GM21723 (cell line): ENCODE measurements around the gene AGTRAP.

ENCODE experiments used
- ATAC-seq: cut with Tn5 transposase; IDR thresholded peaks from one replicate; pipeline ENCODE4 v1.9.1; 2021; ENCODE audit warnings: mild to moderate bottlenecking, moderate library complexity; ENCODE audit not compliant: unreplicated experiment

AGTRAP gene

DNA sequence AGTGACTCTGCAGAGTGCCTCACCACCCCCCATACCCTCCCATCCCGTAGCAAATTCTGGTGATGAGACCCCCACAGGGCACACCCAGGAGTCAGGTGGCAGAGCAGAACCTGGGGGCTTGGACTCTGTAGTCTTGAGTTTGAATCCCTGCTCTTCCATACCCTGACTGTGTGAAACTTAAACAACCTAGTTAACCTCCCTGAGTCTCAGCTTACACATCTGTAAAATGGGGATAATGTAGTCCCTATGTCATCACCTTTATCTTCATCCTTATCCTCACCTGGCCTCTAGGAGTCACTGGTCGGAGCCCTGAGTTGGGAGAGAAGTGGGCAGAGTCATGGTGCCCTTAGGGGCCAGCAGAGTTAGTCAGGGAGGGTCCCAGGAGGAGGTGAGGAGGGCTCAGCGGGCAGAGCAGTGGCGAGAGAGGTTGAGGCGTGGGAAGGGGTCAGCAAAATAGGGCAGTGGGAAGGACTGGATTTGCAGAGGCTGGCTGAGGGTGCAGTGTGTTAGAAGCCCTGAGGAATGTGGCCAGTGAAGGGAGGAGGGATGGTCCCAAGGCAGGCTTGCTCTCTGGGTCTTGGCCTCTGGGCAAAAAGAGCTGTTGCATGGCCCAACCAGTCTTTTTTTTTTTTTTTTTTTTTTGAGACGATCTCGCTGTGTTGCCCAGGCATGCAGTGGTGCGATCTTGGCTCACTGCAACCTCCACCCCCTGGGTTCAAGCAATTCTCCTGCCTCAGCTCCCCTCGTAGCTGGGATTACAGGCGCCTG is 44.6 kb downstream of the AGTRAP start:
- no peak for ATAC-seq

GRCh38 chr1:11781297-11781696 is 45.4 kb downstream of the AGTRAP start:
- ATAC-seq = no peak

GRCh38 chr1:11782127-11782708 is 46.3 kb downstream of the AGTRAP start:
- ATAC-seq = no peak

DNA sequence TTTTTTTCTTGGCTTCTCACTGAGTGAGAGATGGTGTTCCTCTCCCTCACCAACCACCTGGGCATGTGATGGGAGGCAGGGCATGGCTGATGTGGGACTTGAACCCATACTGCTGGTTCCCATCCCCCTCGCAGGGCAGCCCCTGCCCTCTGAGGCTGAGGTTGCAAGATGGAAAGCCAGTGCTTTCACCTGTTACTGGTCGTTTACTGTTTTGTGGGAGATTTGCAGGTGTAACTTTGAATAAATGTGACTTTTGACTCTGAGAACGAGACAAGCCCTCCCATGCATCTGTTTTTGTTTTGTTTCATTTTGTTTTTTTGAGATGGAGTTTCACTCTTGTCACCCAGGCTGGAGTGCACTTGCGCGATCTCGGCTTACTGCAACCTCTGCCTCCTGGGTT is 47.6 kb downstream of the AGTRAP start:
- no peak for ATAC-seq

DNA sequence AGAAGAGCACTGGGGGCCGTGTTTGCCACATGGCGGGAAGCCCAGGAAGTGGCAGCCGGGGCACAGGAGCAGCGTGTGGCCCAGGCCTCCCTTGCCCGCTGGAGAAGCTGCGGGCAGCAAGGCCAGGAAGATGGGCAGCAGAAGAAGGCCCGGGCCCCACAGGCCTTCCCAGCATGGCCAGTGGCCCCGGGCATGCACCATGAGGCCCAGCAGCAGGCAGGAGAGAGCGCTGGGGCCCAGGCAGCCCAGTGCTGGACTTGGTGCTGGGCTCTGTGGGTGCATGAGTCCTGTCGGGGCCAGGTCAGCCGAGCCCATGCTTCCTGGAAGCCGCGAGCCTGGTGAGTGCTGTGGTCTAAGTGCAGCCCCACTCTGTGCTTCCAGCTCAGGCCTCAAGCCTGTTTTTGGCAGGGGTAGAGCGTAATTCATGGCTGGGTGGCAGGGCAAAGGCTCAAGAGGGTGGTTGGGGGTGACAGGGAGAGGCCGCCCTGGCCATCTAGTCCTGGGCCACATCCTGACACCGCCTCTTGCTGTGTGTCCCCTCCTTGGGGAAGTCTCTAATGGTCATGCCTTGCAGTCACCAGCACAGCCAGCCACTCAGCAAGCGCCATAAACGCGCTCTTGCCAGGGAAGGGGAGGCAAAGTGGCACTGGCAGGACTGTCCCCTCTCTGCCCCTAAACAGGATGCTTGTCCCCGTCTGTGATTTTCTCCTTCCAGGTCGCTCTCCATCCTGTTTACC is 48.5 kb downstream of the AGTRAP start:
- ATAC-seq = no peak

GRCh38 chr1:11784993-11785769 is 49.2 kb downstream of the AGTRAP start:
- no peak for ATAC-seq

GRCh38 chr1:11786168-11786567 is 50.2 kb downstream of the AGTRAP start:
- no peak for ATAC-seq

GRCh38 chr1:11787251-11787803 is 51.4 kb downstream of the AGTRAP start:
- no peak for ATAC-seq

DNA sequence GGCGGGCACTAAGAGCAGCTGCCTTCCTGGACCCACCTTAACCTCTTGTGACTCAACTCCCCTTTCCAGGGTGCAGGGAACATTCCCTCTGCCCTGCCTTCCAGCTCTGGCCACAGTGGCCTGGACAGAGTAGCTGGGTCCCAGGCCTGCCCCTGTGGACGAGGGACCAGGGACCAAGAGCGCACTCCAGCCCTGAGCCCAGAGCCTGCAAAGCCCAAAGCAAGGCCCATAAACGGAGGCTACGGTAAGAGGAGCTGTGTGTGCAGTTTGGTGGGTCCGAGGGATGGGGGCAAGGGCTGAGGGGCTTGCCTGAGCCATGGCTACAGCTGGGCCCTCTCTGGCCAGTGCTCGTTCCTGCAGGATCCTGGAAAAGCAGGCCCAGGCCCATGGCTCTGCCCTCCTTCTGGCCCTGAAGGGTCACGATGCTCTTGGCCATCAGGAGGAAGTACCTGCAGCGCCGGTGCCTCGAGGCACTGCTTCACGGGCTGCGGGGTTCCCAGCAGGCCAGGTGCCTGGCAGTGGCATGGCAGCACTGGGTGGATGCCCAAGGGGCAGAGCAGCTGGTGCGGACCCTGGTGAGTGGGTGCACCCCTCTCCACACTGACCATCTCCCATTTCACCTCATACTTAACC is 52.0 kb downstream of the AGTRAP start:
- no peak for ATAC-seq

DNA sequence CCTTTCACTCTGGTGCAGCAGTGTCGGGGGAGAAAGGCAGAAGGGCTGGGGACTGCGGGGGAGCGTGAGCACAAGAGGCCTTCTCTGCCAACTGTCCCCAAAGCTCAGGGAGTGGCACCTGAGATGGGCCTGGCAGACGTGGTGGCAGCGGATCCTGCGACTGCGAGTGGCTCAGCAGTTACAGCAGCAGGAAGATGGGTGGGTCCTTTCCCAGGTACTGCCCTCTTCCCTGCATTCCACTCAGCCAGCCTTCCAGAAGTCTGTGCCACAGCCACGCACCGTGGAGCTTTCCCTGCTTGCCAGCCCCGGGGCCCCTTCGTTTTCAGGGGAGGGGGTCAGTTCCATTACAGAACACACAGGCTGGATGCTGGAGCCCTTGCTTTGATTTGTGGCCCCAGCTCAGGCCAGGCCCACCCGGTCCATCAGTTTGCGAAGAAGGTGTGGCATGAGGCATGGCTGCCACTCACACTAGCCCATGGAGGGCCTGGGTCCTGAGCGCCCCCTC is 52.7 kb downstream of the AGTRAP start:
- ATAC-seq = no peak

DNA sequence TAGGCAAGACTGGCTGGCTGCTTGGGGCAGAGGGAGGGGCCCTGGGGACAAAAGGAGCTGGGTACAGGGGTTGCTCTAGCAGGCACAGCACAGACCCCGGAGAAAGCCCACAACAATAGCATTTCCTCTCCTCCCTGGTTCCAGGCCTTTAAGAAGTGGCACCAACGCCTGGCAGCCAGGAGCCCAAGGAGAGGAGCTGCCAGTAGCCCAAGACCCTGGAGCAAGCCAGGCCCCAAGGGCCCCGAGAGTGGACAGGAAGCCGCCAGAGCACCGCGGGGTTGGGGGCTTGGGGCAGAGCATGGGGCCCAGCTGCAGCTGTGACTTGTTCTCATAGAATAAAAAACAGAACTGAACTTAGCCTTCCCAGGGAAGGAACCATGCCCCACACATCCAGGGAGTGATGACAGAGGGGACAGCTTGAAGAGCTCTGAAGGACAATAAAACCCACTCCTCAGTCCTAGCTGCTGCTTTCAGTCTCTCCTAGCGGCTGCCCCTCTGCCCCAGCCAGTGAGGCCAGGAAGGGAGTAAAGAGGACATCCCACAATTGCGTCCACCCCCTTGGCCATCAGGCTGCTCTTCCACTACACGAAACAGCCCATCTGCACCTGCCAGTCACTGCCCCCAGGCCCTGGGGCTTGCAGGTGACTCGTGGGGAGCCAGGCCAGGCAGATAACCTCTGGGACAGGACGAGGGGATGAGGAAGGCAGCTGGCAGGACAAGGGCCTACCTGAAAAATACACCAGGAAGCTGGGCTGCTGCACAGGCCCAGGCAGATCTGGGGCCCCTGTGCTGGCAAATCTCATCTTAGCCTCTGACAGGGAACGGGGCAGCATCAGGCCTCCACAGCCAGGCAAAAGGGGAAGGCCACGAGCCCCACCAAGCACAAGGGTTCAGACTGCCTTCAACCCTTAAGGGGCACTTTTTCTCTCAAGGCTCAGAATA is 53.5 kb downstream of the AGTRAP start:
- ATAC-seq = no peak

- no peak for ATAC-seq
These were observed 54.4 kb downstream of the AGTRAP start for GRCh38 chr1:11790101-11790879.

DNA sequence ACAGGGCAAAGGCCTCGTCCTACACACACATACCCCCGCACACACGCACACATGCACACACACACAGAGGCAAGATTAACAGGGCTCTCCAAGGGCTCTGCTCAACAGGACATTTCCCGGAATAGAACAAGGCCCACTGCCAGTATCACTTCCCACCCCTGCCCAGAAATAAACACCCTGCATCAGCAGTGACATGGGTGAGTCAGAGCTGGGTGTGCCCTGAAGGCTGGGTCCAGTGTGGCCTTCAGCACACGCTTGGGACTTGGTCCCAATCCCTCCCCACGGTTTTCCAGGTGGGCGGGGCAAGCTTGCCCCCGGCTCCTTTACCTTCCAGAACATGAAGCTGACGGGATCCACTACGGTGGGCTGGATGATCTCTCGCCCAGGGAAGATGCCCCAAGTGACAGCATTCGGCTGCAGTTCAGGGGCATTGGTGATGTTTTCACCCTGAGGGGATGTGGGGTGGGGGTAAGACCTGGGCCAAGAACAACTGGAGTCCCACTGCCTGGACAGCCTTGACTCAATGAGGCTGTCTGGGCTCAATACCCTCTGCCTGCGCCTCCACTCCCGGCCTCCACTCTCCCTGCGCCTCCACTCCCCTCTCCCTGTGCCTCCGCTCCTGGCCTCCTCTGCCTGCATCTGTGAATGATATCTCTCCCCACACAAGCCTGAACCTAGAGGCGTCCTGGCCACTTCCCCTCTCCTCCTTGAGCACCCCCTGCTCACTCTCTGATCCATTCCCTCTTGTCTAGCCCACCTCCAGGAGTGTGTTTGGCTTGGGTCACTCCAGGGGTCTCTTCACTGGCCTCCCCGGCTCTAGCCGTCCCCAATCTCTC is 55.2 kb downstream of the AGTRAP start:
- ATAC-seq = no peak

DNA sequence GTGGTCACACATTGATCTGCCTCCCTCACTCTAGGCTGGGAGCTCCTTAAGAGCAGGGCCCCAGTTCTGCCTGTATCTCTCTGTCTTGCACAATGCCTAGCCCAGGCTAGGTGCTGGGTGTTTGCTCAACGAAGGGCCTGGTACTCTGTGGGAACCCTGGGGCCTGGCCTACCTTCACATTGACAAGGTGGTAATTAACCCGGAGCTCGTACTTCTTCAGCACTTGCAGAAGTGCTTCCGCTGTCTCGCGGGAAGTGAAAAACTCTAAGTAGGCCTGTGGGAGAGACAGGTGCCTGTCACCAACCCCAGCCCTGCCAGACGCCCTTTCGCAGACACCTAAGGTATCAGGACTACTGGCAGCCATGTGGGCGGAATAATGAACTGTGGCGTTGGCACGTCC is 56.2 kb downstream of the AGTRAP start:
- no peak for ATAC-seq

- ATAC-seq = no peak
These were observed 57.9 kb downstream of the AGTRAP start for GRCh38 chr1:11793819-11794218.

- ATAC-seq = no peak
These were observed 58.7 kb downstream of the AGTRAP start for GRCh38 chr1:11794446-11795237.
